ENCODE measurements around the gene OR1N1.
"Not testable (repeated sequence)": the region's sequence is repeated elsewhere in the genome, so short reads cannot be mapped to it uniquely, and the experiment has no call there.

OR1N1 gene, protein sequence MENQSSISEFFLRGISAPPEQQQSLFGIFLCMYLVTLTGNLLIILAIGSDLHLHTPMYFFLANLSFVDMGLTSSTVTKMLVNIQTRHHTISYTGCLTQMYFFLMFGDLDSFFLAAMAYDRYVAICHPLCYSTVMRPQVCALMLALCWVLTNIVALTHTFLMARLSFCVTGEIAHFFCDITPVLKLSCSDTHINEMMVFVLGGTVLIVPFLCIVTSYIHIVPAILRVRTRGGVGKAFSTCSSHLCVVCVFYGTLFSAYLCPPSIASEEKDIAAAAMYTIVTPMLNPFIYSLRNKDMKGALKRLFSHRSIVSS

DNA sequence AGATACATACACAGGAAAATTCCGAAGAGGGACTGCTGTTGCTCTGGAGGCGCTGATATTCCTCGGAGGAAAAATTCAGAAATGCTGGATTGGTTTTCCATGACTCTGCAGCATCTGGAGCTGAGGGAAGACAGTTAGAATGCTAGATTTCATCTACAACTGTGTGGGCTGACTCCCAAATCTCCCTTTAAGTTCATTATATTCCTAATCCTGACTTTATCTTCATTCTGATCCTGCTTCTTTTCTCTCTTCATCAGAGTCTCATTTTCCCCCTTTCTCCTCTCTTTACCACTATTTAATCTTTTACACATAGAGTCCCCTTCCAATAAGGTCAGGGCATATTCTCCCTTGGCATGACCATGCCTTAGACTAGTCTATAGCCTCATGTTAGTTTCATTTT lies at the start of gene OR1N1:
Gene OR1N1 (minus strand): TSS at position 101 of the 400 bp plus-strand sequence. CDS start 0 bp downstream, at position 101.
- no peak for DNase-seq (ENCODE audit: low read depth)

DNA sequence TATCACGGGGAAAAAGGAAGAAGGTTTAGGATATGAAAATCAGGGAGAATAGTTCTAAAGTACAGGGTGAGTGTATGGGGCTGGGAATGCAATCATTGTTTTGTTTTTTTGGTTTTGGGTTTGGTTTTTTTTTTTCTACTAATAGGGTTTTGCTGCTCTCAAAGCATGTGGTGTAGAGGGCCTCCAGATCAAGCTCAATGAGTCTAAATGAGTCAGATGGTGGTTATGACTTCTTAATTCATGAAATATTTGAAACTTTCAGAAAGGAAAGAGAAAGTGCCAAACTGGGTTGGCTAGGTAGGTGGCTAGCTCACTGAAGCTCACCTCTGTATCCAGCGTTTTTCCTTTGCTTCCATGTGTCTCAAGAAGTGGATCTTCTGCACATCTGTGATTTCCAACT lies 45.4 kb upstream of the OR1N1 start:
- peak; percentile 15 for DNase-seq (ENCODE audit: low read depth)

DNA sequence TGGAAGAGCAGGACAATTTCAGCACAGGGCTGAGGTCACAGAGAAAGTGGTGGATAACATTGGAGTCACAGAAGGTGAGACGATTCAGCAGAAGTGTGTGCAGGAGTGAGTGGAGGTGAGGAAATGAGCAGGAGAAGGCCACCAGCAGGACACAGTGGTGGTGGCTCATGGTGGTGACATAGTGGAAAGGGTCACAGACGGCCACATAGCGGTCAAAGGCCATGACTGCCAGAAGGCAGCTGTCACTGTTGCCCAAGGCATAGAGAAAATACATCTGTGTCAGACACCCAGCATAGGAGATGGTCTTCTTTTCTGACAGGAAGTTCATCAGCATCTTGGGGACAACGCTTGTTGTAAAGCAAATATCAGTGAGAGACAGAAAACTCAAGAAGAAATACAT lies 40.8 kb upstream of the OR1N1 start:
- no peak for DNase-seq (ENCODE audit: low read depth)

DNA sequence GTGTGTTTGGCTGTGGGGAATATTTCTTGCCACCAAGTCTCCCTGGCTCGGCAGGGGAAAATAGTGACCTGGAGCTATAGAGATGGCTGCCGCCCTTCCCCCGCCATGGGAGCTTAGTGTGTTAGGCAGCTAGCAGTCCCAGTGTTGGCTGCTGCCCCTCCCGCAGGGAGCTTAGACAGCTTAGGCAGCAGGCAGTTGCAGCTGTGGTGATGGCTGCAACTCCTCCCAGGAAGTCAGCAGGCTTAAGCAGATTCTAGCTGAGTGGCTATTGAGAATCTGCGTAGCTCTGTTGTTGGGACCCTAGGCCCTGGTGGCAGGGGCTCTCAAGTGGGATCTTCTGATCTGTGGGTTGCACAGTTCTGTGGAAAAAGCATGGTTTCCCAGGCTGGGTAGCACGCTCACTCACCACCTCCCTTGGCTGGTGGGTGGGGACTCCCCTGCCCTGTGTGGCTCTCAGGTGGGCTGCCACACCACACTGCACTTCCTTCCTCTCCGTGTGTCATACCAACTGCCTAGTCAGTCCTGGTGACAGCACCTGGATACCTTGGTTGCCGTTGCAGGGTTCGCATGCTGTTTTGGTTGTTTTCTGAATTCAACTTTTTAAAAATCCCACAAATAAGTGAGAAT lies 35.2 kb upstream of the OR1N1 start:
- no peak for DNase-seq (ENCODE audit: low read depth)

DNA sequence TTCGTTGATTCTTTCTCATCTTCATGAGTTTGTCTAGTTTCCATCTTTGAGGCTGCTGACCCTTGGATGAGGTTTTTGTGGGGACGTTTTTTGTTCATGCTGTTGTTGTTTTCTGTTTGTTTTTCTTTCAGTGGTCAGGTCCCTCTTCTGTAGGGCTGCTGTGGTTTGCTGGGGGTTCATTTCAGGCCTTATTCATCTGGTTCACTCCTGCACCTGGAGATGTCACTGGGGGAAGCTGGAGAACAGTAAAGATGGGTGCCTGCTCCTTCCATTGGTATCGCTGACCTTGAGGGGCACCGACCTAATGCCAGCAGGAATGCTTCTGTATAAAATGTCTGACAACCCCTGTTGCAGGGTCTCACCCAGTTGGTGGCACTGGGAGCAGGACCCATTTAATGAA lies 34.4 kb upstream of the OR1N1 start:
- no peak for DNase-seq (ENCODE audit: low read depth)

DNA sequence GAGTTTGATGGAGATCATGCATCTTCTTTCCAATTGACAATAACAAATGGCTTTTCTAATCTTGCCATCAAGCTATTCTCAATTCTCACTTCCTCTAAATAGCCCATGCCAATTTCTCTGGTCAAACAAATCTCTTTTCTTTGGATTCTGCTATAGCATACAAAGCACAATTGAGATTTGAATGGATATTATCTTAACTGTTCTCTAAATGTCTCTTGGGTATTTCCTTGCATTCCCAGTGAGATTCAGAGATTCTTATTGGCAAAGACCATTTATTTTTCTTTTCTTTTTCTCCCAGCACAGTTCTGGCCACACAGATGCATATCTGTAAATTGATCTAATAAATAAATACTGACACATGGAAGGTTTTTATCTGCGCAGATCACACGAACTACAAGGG lies 25.7 kb upstream of the OR1N1 start, which contains the start of gene OR1N2:
Gene OR1N2 (plus strand): TSS at position 301 of the 400 bp plus-strand sequence. CDS start 100 bp downstream, outside the sequence.
- DNase-seq (ENCODE audit: low read depth): no peak

DNA sequence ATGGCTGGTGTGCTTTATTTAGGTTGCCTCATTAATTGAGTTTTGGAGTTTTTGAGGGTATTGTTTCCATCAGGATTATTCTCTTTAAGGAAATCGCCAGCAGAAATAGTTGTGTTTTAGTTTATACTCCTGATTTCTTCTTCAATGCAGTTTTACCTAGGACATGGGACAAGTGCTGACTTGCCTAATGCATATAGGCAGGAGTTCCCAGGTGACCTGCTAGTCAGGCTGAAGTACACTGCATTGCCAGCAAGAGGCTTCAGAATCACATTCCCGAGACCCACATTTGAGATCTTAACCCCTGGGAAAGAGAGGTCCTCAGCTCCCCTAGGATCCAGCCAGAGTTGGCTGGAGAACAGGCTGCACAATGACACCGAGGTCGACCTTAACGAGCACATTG lies 24.3 kb upstream of the OR1N1 start:
- no peak for DNase-seq (ENCODE audit: low read depth)

DNA sequence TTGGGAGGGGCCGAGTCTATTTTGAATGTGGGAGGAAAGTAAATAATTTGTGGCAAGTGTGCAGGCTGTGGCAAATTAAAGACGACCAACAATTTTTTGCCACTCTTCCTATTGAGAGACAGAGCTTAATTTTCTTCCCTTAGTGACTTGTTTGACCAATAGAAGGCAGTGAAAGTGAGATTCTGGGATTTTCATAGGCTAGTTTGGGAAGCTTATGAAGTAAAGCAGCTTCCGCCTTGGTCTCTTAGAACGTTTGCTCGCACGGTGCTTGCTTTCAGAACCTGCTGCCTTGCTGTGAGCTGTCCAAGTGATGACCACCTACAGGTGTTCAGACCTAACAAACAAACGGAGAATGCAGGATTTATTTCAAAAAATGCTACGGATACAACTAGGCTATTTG lies 19.1 kb upstream of the OR1N1 start:
- DNase-seq (ENCODE audit: low read depth): no peak

DNA sequence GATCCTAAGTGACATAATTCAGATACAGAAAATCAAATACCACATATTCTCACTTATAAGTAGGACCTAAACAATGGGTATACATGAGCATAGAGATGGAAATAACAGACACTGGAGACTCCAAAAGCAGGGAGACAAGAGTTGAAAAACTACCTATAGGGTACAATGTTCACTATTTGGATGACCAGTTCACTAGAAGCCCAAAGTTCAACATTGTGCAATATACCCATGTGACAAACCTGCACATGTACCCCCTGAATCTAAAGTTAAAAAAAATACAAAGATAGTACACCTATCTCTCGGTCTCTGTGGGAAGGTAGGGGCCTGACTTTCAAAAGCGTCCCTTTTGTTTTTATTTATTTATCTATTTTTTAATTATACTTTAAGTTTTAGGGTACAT lies 11.7 kb upstream of the OR1N1 start:
- no peak for DNase-seq (ENCODE audit: low read depth)

DNA sequence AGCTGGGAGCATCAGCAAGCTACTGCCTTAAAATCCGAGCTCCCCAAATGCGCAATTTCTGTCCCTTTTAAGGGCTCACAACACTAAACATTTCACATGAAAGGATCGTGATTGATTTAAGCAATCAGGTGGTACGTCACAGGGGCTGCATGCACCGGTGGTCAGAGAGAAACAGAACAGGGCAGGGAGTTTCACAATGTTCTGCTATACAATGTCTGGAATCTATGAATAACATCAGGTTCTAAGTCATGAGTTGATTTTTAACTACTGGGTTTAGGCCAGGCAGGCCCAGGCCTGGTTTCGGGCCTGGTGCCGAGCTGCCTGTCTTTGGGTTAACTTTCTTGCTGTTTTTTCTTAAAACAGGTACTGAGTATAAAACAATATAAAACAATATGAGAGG lies 10.0 kb upstream of the OR1N1 start:
- DNase-seq (ENCODE audit: low read depth): not testable (repeated sequence)

DNA sequence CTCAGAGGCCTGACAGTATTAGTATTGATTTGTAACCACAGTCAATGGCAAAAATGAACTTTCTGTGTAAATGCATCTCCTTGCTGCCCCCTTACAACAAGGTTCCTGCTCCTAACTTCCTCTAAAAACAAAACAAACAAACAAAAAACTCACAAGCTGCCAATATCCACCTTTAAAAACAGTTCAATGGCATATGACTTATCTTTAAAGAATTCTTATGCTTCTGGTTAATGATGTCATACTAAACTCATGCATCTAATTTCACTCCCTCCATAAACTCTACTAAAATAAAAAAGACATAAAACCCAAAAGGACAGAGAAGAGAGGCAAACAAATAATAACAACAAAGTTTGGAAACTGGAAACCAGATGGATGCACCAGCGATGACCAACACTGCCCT lies 9.0 kb upstream of the OR1N1 start:
- no peak for DNase-seq (ENCODE audit: low read depth)

DNA sequence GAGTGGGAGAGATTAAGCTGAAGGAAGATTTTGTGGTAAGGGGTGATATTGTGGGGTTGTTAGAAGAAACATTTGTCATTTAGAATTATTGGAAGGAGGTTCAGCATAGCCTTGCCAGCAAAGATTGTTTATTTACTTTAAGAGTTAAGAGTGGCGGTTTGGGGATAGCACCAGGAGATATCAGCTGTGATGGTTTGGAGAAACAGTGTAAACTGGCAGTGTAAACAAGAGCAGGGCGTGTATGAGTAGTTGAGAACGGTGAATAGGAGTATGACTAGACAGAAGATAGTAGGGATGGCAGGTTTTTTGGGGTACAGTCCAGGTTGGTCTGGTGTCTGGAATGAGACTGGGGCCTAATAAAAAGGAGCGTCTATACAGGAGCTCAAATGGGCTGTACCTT lies 4.1 kb upstream of the OR1N1 start:
- not testable (repeated sequence) for DNase-seq (ENCODE audit: low read depth)

DNA sequence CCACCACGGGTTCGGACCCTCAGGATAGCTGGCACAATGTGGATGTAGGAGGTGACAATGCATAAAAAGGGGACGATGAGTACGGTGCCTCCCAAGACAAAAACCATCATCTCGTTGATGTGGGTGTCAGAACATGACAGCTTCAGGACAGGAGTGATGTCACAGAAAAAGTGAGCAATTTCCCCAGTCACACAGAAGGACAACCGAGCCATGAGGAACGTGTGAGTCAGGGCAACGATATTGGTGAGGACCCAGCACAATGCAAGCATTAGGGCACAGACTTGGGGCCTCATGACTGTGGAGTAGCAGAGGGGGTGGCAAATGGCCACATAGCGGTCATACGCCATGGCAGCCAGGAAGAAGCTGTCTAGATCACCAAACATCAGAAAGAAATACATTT lies 491 bp downstream of the OR1N1 start:
- DNase-seq (ENCODE audit: low read depth): no peak

DNA sequence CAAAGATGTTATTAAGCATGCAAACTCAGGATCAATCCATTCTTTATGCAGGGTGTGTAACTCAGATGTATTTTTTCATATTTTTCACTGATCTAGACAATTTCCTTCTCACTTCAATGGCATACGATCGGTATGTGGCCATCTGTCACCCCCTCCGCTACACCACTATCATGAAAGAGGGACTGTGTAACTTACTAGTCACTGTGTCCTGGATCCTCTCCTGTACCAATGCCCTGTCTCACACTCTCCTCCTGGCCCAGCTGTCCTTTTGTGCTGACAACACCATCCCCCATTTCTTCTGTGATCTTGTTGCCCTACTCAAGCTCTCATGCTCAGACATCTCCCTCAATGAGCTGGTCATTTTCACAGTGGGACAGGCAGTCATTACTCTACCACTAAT lies 7.7 kb downstream of the OR1N1 start:
- DNase-seq (ENCODE audit: low read depth): no peak

DNA sequence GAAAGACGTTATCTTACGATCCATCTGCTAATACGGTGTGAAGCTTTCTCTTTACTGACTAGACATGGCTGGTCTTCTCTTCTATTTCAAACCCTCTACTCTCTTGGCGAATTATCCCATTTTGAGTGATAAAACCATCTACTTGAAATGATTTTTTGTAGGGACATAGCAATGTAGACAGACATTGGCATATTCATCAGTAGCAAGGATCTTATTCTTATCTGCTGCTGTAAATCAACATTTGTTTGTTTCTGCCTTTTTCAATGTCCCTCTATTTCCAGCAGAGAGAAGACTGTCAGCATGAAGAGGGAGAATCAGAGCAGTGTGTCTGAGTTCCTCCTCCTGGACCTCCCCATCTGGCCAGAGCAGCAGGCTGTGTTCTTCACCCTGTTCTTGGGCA lies 8.3 kb downstream of the OR1N1 start, which contains the start of gene OR1J4:
Gene OR1J4 (plus strand): TSS at position 301 of the 400 bp plus-strand sequence. CDS start 0 bp downstream, at position 301.
- no peak for DNase-seq (ENCODE audit: low read depth)

DNA sequence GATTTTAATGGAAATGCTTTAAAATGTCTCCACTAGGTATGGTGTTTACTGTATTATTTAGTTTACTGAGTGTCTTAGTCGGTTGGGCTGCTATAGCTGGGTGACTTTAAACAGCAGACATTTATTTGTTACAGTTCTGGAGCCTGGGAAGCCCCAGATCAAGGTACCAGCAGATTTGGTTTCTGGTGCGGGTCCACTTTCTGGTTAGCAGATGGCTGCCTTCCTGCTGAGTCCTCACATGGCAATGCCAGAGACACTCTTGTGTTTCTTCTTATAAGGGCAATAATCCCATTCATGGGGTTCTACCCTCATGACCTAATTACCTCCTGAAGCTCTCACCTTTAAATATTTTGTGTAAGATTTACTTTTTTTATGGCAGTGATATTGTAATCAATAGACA lies 8.9 kb downstream of the OR1N1 start:
- DNase-seq (ENCODE audit: low read depth): no peak

DNA sequence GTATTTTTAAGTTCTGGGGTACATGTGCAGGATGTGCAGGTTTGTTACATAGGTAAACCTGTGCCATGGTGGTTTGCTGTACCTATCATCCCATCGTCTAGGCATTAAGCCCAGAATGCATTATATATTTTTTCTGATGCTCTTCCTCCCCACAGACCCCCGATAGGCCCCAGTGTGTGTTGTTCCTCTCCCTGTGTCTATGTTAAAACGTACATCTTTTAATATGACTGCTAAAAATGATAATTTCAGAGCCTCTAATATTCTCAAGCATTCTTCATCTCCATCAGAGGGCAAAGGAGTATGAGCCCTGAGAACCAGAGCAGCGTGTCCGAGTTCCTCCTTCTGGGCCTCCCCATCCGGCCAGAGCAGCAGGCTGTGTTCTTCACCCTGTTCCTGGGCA lies 16.6 kb downstream of the OR1N1 start, which contains the start of gene OR1J2:
Gene OR1J2 (plus strand): TSS at position 301 of the 400 bp plus-strand sequence. CDS start 0 bp downstream, at position 301.
- DNase-seq (ENCODE audit: low read depth): no peak

DNA sequence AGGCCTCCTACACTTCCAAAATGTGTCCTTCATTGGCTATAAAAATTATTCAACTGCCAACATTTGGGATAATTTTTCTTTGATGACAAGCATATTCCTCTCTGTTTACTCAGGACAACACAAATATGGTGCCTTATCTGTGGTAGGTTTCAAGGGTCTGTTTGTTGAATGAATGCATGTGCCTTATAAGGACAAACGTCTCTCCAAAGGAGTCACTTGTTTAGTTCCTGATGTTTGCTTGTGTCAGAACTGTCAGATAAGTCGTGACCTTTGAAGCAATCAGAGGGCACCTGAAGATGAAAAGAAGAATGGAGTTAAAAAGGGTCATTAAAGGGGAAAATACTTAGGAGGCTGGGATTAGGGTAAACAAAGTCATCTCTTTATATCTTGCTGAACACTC lies 20.1 kb downstream of the OR1N1 start:
- no peak for DNase-seq (ENCODE audit: low read depth)

DNA sequence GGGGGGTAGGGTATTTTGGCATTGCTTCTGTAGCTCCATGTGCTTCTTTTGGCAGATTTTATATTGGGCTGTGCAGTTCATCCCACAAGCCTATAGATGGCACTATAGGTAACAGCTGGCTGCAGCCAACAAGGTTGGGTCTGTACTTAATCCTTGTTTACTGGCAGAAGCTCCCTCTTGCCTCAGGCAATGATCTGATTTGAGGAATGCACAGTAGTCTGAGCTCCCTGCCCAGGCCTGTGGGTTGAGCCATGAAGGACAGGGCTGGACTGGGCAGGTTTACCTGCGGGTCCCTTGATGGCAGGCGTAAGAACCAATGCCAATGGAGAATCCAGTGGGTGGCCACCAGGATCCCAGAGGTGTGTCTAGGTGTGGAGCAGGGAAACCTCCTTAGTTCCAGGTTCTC lies 28.2 kb downstream of the OR1N1 start:
- peak; percentile 73 for DNase-seq (ENCODE audit: low read depth)

DNA sequence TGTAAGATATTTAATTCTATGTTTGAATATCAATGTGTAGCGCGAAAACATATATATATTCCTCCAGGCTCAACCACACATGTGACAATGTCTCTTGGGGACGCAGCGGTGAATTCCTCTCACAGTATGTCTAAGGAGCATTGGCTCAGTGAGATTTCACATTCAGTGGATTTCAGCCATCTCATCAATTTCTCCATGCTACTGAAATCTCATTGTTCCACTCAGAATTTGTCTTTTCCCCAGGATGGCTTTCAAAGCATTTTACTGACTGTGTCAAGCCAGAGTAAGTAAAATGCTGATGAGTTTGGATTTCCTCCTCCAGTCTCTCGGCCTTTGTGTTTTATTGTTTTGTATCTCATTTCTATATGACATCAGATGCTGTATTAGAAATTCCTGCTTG lies 48.0 kb downstream of the OR1N1 start:
- DNase-seq (ENCODE audit: low read depth): no peak

DNA sequence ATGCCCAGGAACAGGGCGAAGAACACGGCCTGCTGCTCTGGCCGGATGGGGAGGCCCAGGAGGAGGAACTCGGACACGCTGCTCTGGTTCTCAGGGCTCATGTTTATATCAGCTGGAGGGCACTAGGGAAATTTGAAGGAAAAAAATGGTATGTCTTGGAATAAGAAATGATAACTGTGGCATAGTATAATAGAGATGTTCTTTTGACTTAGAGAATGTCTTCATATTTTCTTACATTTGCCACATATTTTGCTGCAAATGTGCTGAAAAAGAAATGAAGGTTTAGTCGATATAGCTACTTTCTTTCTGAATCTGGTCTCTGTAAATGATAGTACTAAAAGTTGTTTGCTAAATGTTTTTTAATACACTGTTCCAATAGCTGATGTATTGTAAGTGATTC lies 49.3 kb downstream of the OR1N1 start, which contains the start of gene OR1J1:
Gene OR1J1 (minus strand): TSS at position 101 of the 400 bp plus-strand sequence. CDS start 0 bp downstream, at position 101.
- DNase-seq (ENCODE audit: low read depth): no peak

DNA sequence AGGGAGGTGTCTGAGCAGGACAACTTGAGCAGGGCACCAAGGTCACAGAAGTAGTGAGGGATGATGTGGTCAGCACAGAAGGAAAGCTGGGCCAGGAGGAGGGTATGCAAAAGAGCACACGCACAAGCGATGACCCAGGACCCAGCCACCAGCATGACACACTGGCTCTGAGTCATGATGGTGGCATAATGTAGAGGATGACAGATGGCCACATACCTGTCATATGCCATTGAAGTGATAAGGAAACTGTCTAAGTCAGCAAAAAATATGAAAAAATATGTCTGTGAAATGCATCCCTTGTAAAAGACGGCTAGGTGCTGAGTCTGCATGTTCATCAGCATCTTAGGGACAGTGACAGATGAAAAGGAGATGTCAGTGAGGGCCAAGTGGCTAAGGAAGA lies 49.7 kb downstream of the OR1N1 start:
- no peak for DNase-seq (ENCODE audit: low read depth)
